HepG2 (cell line): Measurements from ENCODE around the gene NLRP5.

Experiments
- ARID3A ChIP-seq: IDR thresholded peaks from 2 replicates; pipeline ENCODE4 v1.6.1; 2012; ENCODE audit warnings: low read depth, low read length, improper control_type of control experiment
- BRD4 ChIP-seq: sonication (generic); formaldehyde crosslinking; IDR thresholded peaks from 2 replicates; pipeline ENCODE4 v1.4.0; 2020; ENCODE audit warnings: missing genetic modification reagents
- CTCF ChIP-seq: sonication (generic); formaldehyde crosslinking; IDR thresholded peaks from 2 replicates; pipeline ENCODE4 v1.5.0; 2020; ENCODE audit warnings: mild to moderate bottlenecking, missing genetic modification reagents, moderate library complexity
- EZH2 ChIP-seq: conservative IDR thresholded peaks from 2 replicates; pipeline ENCODE4 v1.6.1; 2012; ENCODE audit warnings: mild to moderate bottlenecking, low read depth, low read length, moderate library complexity
- HDAC1 ChIP-seq: sonication (generic); formaldehyde crosslinking; IDR thresholded peaks from 2 replicates; pipeline ENCODE4 v1.5.1; 2020; ENCODE audit warnings: mild to moderate bottlenecking, missing genetic modification reagents
- HMGXB4 ChIP-seq, 2 experiments: sonication (generic) in 1 of 2; formaldehyde crosslinking in 1 of 2; IDR thresholded peaks; 2 replicates each; pipeline versions ENCODE4 v1.4.0 to v1.6.1; 2018 to 2020; ENCODE audit warnings: missing genetic modification reagents in 2 of 2, borderline replicate concordance in 1 of 2, low read depth in 1 of 2, mild to moderate bottlenecking in 1 of 2, missing biosample characterization in 1 of 2
- MIXL1 ChIP-seq: IDR thresholded peaks from 2 replicates; pipeline ENCODE4 v1.6.1; 2016
- MLX ChIP-seq: IDR thresholded peaks from 2 replicates; pipeline ENCODE4 v1.6.1; 2016
- PATZ1 ChIP-seq: sonication (generic); formaldehyde crosslinking; IDR thresholded peaks from 2 replicates; pipeline ENCODE4 v1.4.0; 2020; ENCODE audit warnings: missing genetic modification reagents
- POLR2AphosphoS5 ChIP-seq: IDR thresholded peaks from 2 replicates; pipeline ENCODE4 v1.6.1; 2012; ENCODE audit warnings: low read depth, low read length
- ZBTB34 ChIP-seq: sonication (generic); formaldehyde crosslinking; IDR thresholded peaks from 2 replicates; pipeline ENCODE4 v1.8.0; 2022; ENCODE audit warnings: mild to moderate bottlenecking, missing genetic modification reagents
- ZNF513 ChIP-seq: sonication (generic); formaldehyde crosslinking; conservative IDR thresholded peaks from 2 replicates; pipeline ENCODE4 v1.5.0; 2020; ENCODE audit warnings: missing genetic modification reagents
- ZSCAN20 ChIP-seq: sonication (generic); formaldehyde crosslinking; IDR thresholded peaks from 2 replicates; pipeline ENCODE4 v1.4.0; 2020; ENCODE audit warnings: missing genetic modification reagents, mild to moderate bottlenecking, borderline replicate concordance

GRCh38 chr19:56079609-56080008, 93.0 kb downstream of the NLRP5 start:
- TF ChIP-seq ZNF513 (CRISPR knock-in tag) (no peak), HMGXB4 (CRISPR knock-in tag; IDR thresholded peaks at IDR 0.05; ENCODE audit: borderline replicate concordance in 1 of 2, low read depth in 1 of 2) (no peak), CTCF (CRISPR knock-in tag) (no peak), POLR2AphosphoS5 (no peak), MIXL1 (CRISPR knock-in tag) (no peak), MLX (CRISPR knock-in tag) (no peak), HDAC1 (CRISPR knock-in tag) (no peak), ARID3A (no peak), ZSCAN20 (CRISPR knock-in tag) (no peak), BRD4 (CRISPR knock-in tag) (no peak), ZBTB34 (no peak), EZH2 (no peak), PATZ1 (CRISPR knock-in tag) (no peak)
